GM23248 (cell line): Measurements from ENCODE around the gene PPP4C. TPM values are rescaled to one million over a fixed set of nuclear protein-coding genes. Genes with fewer than 3 reads are reported as not detected.

Experiments used
- DNase-seq: peaks from one replicate; pipeline ENCODE4 v3.0.0-alpha.2; 2015
- H2AFZ ChIP-seq: fragments of 200-600 bp; sonication (generic); 2 replicates; pipeline ENCODE4 v1.6.1; 2016; ENCODE audit warnings: antibody characterized with exemption
- H3F3A ChIP-seq: fragments of 200-600 bp; sonication (generic); 2 replicates; pipeline ENCODE4 v1.6.1; 2016; ENCODE audit warnings: mild to moderate bottlenecking, antibody characterized with exemption, mixed run types; ENCODE audit not compliant: insufficient read depth
- H3K27ac ChIP-seq: fragments of 200-600 bp; sonication (generic); 2 replicates; pipeline ENCODE4 v1.5.1; 2016; ENCODE audit warnings: mild to moderate bottlenecking
- H3K27me3 ChIP-seq: fragments of 200-600 bp; sonication (generic); replicated peaks from 2 replicates; pipeline ENCODE4 v1.6.1; 2016; ENCODE audit warnings: mild to moderate bottlenecking; ENCODE audit not compliant: insufficient read depth
- H3K36me3 ChIP-seq: fragments of 200-600 bp; sonication (generic); 2 replicates; pipeline ENCODE4 v1.6.1; 2016; ENCODE audit warnings: low read depth, mild to moderate bottlenecking
- H3K4me1 ChIP-seq: fragments of 200-600 bp; sonication (generic); 2 replicates; pipeline ENCODE4 v1.6.1; 2016; ENCODE audit warnings: mild to moderate bottlenecking; ENCODE audit not compliant: insufficient read depth
- H3K4me2 ChIP-seq: fragments of 200-600 bp; sonication (generic); one replicate; pipeline ENCODE4 v1.6.1; 2016; ENCODE audit warnings: mild to moderate bottlenecking; ENCODE audit not compliant: unreplicated experiment
- H3K4me3 ChIP-seq: fragments of 200-600 bp; sonication (generic); 2 replicates; pipeline ENCODE4 v1.5.1; 2016; ENCODE audit warnings: mild to moderate bottlenecking
- H3K79me2 ChIP-seq: fragments of 200-600 bp; sonication (generic); 2 replicates; pipeline ENCODE4 v1.6.1; 2016; ENCODE audit warnings: mild to moderate bottlenecking; ENCODE audit not compliant: insufficient read depth
- H3K9ac ChIP-seq: fragments of 200-600 bp; sonication (generic); 2 replicates; pipeline ENCODE4 v1.6.1; 2016; ENCODE audit warnings: mild to moderate bottlenecking
- H3K9me2 ChIP-seq: fragments of 200-600 bp; sonication (generic); 2 replicates; pipeline ENCODE4 v1.6.1; 2016; ENCODE audit warnings: mixed run types, mild to moderate bottlenecking, moderate library complexity; ENCODE audit not compliant: insufficient read depth
- H3K9me3 ChIP-seq: fragments of 200-600 bp; sonication (generic); one replicate; pipeline ENCODE4 v1.6.1; 2017; ENCODE audit warnings: low read depth
- H4K20me1 ChIP-seq: fragments of 200-600 bp; sonication (generic); 2 replicates; pipeline ENCODE4 v1.6.0; 2016; ENCODE audit not compliant: insufficient read depth
- EZH2 ChIP-seq: fragments of 200-600 bp; sonication (generic); IDR thresholded peaks from 2 replicates; pipeline ENCODE4 v1.6.1; 2018; ENCODE audit warnings: antibody characterized with exemption, mild to moderate bottlenecking; ENCODE audit not compliant: insufficient read depth, poor library complexity, severe bottlenecking
- EZH2phosphoT487 ChIP-seq: fragments of 200-600 bp; sonication (generic); IDR thresholded peaks from 2 replicates; pipeline ENCODE4 v1.6.1; 2018; ENCODE audit warnings: antibody characterized with exemption, moderate library complexity, mild to moderate bottlenecking, low read depth; ENCODE audit not compliant: insufficient read depth
- WGBS, 2 experiments: methylation state at CpG; one replicate each; pipeline ENCODE4 v1.1.6; 2015 to 2017; ENCODE audit warnings: low lambda C conversion rate in 2 of 2, low coverage in 1 of 2; ENCODE audit errors: missing lambda C conversion rate in 2 of 2; 5-methylcytosine and 5-hydroxymethylcytosine counted together
- in situ Hi-C: fragments of 300-500 bp; cut with MboI; formaldehyde crosslinking; loops from 2 replicates; pipeline ENCODE4 v1.15.0; 2020
- polyA plus RNA-seq: library from polyadenylated mRNA; unstranded; fragments of >200 nt; fragmentation: Nextera tagmentation; extraction: Ambion mirVana; gene quantifications from 2 replicates; pipeline ENCODE4 v1.2.1, GENCODE V29; 2016
- total RNA-seq: library from RNA; depleted of rRNA; stranded (reverse); fragments of >200 nt; shearing (Covaris generic); gene quantifications from 2 replicates; pipeline ENCODE4 v1.2.3, GENCODE V29; 2014

PPP4C gene
- total and polyA plus RNA-seq, 2 experiments from 2014 or later, result 168 to 205 TPM

- H3K79me2 ChIP-seq, result no peaks in the 10 kb centered on the region
- TF ChIP-seq EZH2 (no peak), EZH2phosphoT487 (no peak)
- H3K9me3 ChIP-seq, result no peaks in the 10 kb centered on the region
- H3F3A ChIP-seq, result no peaks in the 10 kb centered on the region
- no peaks in the 10 kb centered on the region for H4K20me1 ChIP-seq
- H3K36me3 ChIP-seq, result no peaks in the 10 kb centered on the region
- H3K4me2 ChIP-seq, result no peak overlapping the region
- no peak overlapping the region for H3K9ac ChIP-seq
- H3K27ac ChIP-seq, result no peak overlapping the region
- H2AFZ ChIP-seq, result no peak overlapping the region
- H3K27me3 ChIP-seq, result peaks cover 44% of the 10 kb centered on the region
- no peak for DNase-seq
- no peak overlapping the region for H3K4me3 ChIP-seq
- in situ Hi-C loops, result no loop called here
- WGBS, 2 experiments, result 18 to 24% methylated on average over 20 to 23 of the region's 23 CpGs
- H3K9me2 ChIP-seq, result no peaks in the 10 kb centered on the region
- H3K4me1 ChIP-seq, result no peaks in the 10 kb centered on the region
Measured at GRCh38 chr16:30030011-30030685, 45.6 kb upstream of the PPP4C start.

DNA sequence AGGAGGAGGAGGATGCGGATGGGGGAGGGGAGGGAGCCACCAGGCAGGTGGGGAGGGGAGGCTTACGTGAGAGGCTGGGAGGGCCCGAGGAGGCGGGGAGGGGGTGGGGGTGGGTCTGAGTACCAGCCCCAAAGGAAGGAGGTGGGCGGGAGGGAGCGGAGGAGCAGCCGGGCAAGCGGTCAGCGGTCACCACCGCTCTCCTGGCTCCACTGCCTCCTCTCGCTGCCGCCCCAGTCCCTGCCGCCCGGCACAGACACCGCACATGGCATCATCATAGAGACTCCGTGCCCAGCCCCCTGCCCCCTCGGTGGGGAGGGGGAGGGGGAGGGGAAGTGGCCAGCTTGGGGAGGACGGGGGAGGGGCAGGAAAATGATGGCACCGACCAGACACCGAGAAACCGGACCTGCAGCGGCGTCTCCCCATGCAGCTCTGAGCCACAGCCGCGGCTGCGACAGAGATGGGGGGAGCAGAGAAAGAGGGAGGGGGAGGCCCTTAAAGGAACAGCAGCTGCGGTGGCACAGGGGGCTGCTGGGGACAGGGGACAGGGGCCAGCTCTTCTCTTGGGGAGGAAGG, 44.9 kb upstream of the PPP4C start, which contains the start of gene TLCD3B:
TLCD3B (minus strand) TSS at position 431 of the 573 bp plus-strand sequence. CDS start 744 bp downstream, outside the sequence.
- Histone ChIP-seq H3K9me3 (no peaks in the 10 kb centered on the region), H3K4me1 (no peaks in the 10 kb centered on the region), H3F3A (no peaks in the 10 kb centered on the region), H3K4me3 (peak within 1 kb of the TSS; percentile 34; the same call in 1 of the 2 replicates), H3K9ac (no peak within 1 kb of the TSS), H2AFZ (no peak within 1 kb of the TSS), H3K27me3 (peaks cover 38% of the 10 kb centered on the region), H4K20me1 (no peaks in the 10 kb centered on the region), H3K36me3 (no peaks in the 10 kb centered on the region), H3K27ac (no peak within 1 kb of the TSS), H3K9me2 (no peaks in the 10 kb centered on the region), H3K4me2 (no peak within 1 kb of the TSS), H3K79me2 (no peaks in the 10 kb centered on the region)
- 4% methylated on average over 27 of the region's 27 CpGs; no CpG with 5 or more reads in 1 of the 2 experiments for WGBS, 2 experiments
- DNase-seq, result peak; percentile 34
- in situ Hi-C loops, result no loop called here
- TF ChIP-seq EZH2phosphoT487, result no peak
- no peak for TF ChIP-seq EZH2

- H3K9me3 ChIP-seq, result no peaks in the 10 kb centered on the region
- H3K4me1 ChIP-seq, result no peaks in the 10 kb centered on the region
- 0 out of 2 replicates have a peak, but pooled peaks have one; percentile 43 for TF ChIP-seq EZH2phosphoT487
- TF ChIP-seq EZH2, result no peak
- peaks cover 36% of the 10 kb centered on the region for H3K27me3 ChIP-seq
- 12 to 13% methylated on average over 11 of the region's 11 CpGs for WGBS, 2 experiments
- in situ Hi-C loops, result no loop called here
- no peaks in the 10 kb centered on the region for H3K9me2 ChIP-seq
- DNase-seq, result no peak
- H3K36me3 ChIP-seq, result no peaks in the 10 kb centered on the region
- H2AFZ ChIP-seq, result no peak overlapping the region
- no peak overlapping the region for H3K4me3 ChIP-seq
- H3K79me2 ChIP-seq, result no peaks in the 10 kb centered on the region
- no peak overlapping the region for H3K27ac ChIP-seq
- no peaks in the 10 kb centered on the region for H4K20me1 ChIP-seq
- no peak overlapping the region for H3K4me2 ChIP-seq
- no peaks in the 10 kb centered on the region for H3F3A ChIP-seq
- no peak overlapping the region for H3K9ac ChIP-seq
Measured at GRCh38 chr16:30031477-30031918, 44.3 kb upstream of the PPP4C start.

DNA sequence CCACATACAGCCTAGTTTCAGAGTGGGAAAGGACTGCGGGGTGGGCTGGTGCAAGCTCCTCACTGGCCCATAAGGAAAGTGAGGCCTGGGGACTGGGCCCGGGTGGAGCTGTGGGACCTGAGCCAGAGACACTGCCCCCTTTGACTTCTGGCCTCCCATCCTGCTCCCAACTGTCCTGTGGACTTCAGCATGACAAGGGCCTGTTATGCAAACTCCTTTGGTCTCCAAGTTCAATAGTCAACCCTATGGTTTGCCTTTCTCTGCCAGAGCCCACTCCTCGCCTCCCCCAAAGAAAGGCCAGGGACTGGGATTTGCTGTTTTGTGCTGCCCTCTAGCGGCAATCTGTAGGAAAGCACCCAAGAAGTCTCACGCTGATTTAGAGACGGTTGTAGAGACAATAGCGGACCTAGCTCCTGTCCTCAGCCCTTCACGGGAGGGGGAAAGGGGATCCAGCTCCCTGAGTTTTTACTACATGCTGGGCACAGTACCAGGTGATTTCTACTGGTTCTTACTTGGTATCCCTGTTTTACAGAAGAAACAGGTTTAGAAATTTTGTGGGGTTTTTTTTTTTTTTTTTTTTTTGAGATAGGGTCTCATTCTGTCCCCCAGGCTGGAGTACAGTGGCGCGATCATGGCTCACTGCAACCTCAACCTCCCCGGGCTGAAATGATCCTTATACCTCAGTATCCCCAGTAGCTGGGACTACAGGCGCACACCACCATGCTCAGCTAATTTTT, 43.5 kb upstream of the PPP4C start:
- 16 to 17% methylated on average over 12 of the region's 12 CpGs for WGBS, 2 experiments
- Histone ChIP-seq H3K79me2 (no peaks in the 10 kb centered on the region), H3K4me3 (no peak overlapping the region), H3K36me3 (no peaks in the 10 kb centered on the region), H3K4me2 (no peak overlapping the region), H3K27ac (no peak overlapping the region), H3K4me1 (no peaks in the 10 kb centered on the region), H4K20me1 (no peaks in the 10 kb centered on the region), H2AFZ (no peak overlapping the region), H3K9ac (no peak overlapping the region), H3K27me3 (peaks cover 36% of the 10 kb centered on the region), H3K9me3 (no peaks in the 10 kb centered on the region), H3F3A (no peaks in the 10 kb centered on the region), H3K9me2 (no peaks in the 10 kb centered on the region)
- DNase-seq, result peak; percentile 65
- in situ Hi-C loops, result no loop called here
- TF ChIP-seq EZH2phosphoT487, result no peak
